GM19099 (cell line): Measurements from ENCODE around the gene S100A3.

Experiments
- POLR2A ChIP-seq: IDR thresholded peaks from 3 replicates; pipeline ENCODE4 v1.6.1; 2011; ENCODE audit warnings: low read depth; ENCODE audit not compliant: insufficient read length; ENCODE audit errors: extremely low read depth

S100A3 gene

GRCh38 chr1:153532769-153533599 is 16.1 kb downstream of the S100A3 start:
- TF ChIP-seq POLR2A, result no peak

- no peak for TF ChIP-seq POLR2A
These were observed 16.9 kb downstream of the S100A3 start for GRCh38 chr1:153532181-153532580.

- no peak for TF ChIP-seq POLR2A
These were observed 17.4 kb downstream of the S100A3 start for GRCh38 chr1:153531638-153532037.

- no peak for TF ChIP-seq POLR2A
These were observed 21.4 kb downstream of the S100A3 start for GRCh38 chr1:153527683-153528040.

- no peak for TF ChIP-seq POLR2A
These were observed 21.9 kb downstream of the S100A3 start for GRCh38 chr1:153527023-153527682.

GRCh38 chr1:153526132-153526543 is 22.9 kb downstream of the S100A3 start:
- TF ChIP-seq POLR2A, result no peak

GRCh38 chr1:153525088-153525728 is 23.9 kb downstream of the S100A3 start:
- TF ChIP-seq POLR2A, result no peak

GRCh38 chr1:153520818-153521476 is 28.1 kb downstream of the S100A3 start:
- TF ChIP-seq POLR2A, result no peak

GRCh38 chr1:153519242-153519641 is 29.8 kb downstream of the S100A3 start:
- TF ChIP-seq POLR2A, result no peak

- no peak for TF ChIP-seq POLR2A
These were observed 33.3 kb downstream of the S100A3 start for GRCh38 chr1:153515504-153516394.

GRCh38 chr1:153513666-153514065 is 35.4 kb downstream of the S100A3 start:
- TF ChIP-seq POLR2A, result no peak

GRCh38 chr1:153513023-153513422 is 36.0 kb downstream of the S100A3 start:
- no peak for TF ChIP-seq POLR2A

GRCh38 chr1:153510984-153511410 is 38.1 kb downstream of the S100A3 start:
- no peak for TF ChIP-seq POLR2A

GRCh38 chr1:153509729-153510354 is 39.2 kb downstream of the S100A3 start:
- no peak for TF ChIP-seq POLR2A
